Measurements from ENCODE around the gene ODAM. TPM values are rescaled to one million over a fixed set of nuclear protein-coding genes. Genes with fewer than 3 reads are reported as not detected.
"Not testable (repeated sequence)": the region's sequence is repeated elsewhere in the genome, so short reads cannot be mapped to it uniquely, and the experiment has no call there.

ODAM gene
- total RNA-seq, 1 experiment from 2014 or later, result not detected

GRCh38 chr4:70196857-70197256 lies 1.3 kb downstream of the ODAM start:
- H3K9ac ChIP-seq (ENCODE audit: low read length), result no peak overlapping the region
- no peak overlapping the region for H3K4me2 ChIP-seq (ENCODE audit: low read depth, low read length, poor library complexity, severe bottlenecking)

GRCh38 chr4:70197842-70198241 lies 2.3 kb downstream of the ODAM start:
- Histone ChIP-seq H3K9me3 (ENCODE audit: low read length) (no peaks in the 10 kb centered on the region), H3K9ac (ENCODE audit: low read length) (no peak overlapping the region), H3K4me3 (ENCODE audit: low read length) (no peak overlapping the region), H3K36me3 (ENCODE audit: insufficient read depth, low read length) (no peaks in the 10 kb centered on the region), H3K79me2 (ENCODE audit: low read length) (no peaks in the 10 kb centered on the region), H4K20me1 (ENCODE audit: insufficient read depth, low read depth, low read length) (no peaks in the 10 kb centered on the region), H3K4me2 (ENCODE audit: low read depth, low read length, poor library complexity, severe bottlenecking) (no peak overlapping the region), H2AFZ (ENCODE audit: low read length) (no peak overlapping the region), H3K4me1 (ENCODE audit: low read length) (no peaks in the 10 kb centered on the region), H3K9me2 (replicated peaks; ENCODE audit: insufficient read depth, low read length) (no peaks in the 10 kb centered on the region), H3K27ac (ENCODE audit: low read length) (no peak overlapping the region), H3K27me3 (ENCODE audit: low read length) (no peaks in the 10 kb centered on the region)
- DNase-seq, result no peak

More at GRCh38 chr4:70196857-70197256, 1.3 kb downstream of the ODAM start:
- Histone ChIP-seq H3K27me3 (ENCODE audit: low read length) (no peaks in the 10 kb centered on the region), H3K36me3 (ENCODE audit: insufficient read depth, low read length) (no peaks in the 10 kb centered on the region), H4K20me1 (ENCODE audit: insufficient read depth, low read depth, low read length) (no peaks in the 10 kb centered on the region), H2AFZ (ENCODE audit: low read length) (no peak overlapping the region), H3K27ac (ENCODE audit: low read length) (no peak overlapping the region), H3K79me2 (ENCODE audit: low read length) (no peaks in the 10 kb centered on the region), H3K9me3 (ENCODE audit: low read length) (no peaks in the 10 kb centered on the region), H3K4me1 (ENCODE audit: low read length) (no peaks in the 10 kb centered on the region), H3K9me2 (replicated peaks; ENCODE audit: insufficient read depth, low read length) (no peaks in the 10 kb centered on the region), H3K4me3 (ENCODE audit: low read length) (no peak overlapping the region)
- DNase-seq, result no peak

- no peaks in the 10 kb centered on the region for H3K9me2 ChIP-seq (replicated peaks; ENCODE audit: insufficient read depth, low read length)
- H4K20me1 ChIP-seq (ENCODE audit: insufficient read depth, low read depth, low read length), result no peaks in the 10 kb centered on the region
- no peak overlapping the region for H3K4me2 ChIP-seq (ENCODE audit: low read depth, low read length, poor library complexity, severe bottlenecking)
- no peak for DNase-seq
- no peak overlapping the region for H2AFZ ChIP-seq (ENCODE audit: low read length)
- no peak overlapping the region for H3K9ac ChIP-seq (ENCODE audit: low read length)
- H3K27me3 ChIP-seq (ENCODE audit: low read length), result no peaks in the 10 kb centered on the region
- no peaks in the 10 kb centered on the region for H3K36me3 ChIP-seq (ENCODE audit: insufficient read depth, low read length)
- no peaks in the 10 kb centered on the region for H3K4me1 ChIP-seq (ENCODE audit: low read length)
- H3K27ac ChIP-seq (ENCODE audit: low read length), result no peak overlapping the region
- no peak overlapping the region for H3K4me3 ChIP-seq (ENCODE audit: low read length)
- H3K9me3 ChIP-seq (ENCODE audit: low read length), result no peaks in the 10 kb centered on the region
- H3K79me2 ChIP-seq (ENCODE audit: low read length), result no peaks in the 10 kb centered on the region
These were observed 8.1 kb downstream of the ODAM start for GRCh38 chr4:70203601-70204000.

GRCh38 chr4:70212752-70213151 lies 17.2 kb downstream of the ODAM start:
- H3K9ac ChIP-seq (ENCODE audit: low read length); H3K9me3 ChIP-seq (ENCODE audit: low read length); H3K79me2 ChIP-seq (ENCODE audit: low read length); H3K9me2 ChIP-seq (replicated peaks; ENCODE audit: insufficient read depth, low read length); DNase-seq; H2AFZ ChIP-seq (ENCODE audit: low read length); H3K36me3 ChIP-seq (ENCODE audit: insufficient read depth, low read length); H3K4me1 ChIP-seq (ENCODE audit: low read length); H3K4me3 ChIP-seq (ENCODE audit: low read length); H3K4me2 ChIP-seq (ENCODE audit: low read depth, low read length, poor library complexity, severe bottlenecking); H3K27me3 ChIP-seq (ENCODE audit: low read length); H4K20me1 ChIP-seq (ENCODE audit: insufficient read depth, low read depth, low read length); H3K27ac ChIP-seq (ENCODE audit: low read length): not testable (repeated sequence)

GRCh38 chr4:70216109-70216508 lies 20.6 kb downstream of the ODAM start:
- not testable (repeated sequence) for H3K27ac ChIP-seq (ENCODE audit: low read length); H3K9ac ChIP-seq (ENCODE audit: low read length); H4K20me1 ChIP-seq (ENCODE audit: insufficient read depth, low read depth, low read length); H3K4me2 ChIP-seq (ENCODE audit: low read depth, low read length, poor library complexity, severe bottlenecking); H3K9me3 ChIP-seq (ENCODE audit: low read length); H3K4me1 ChIP-seq (ENCODE audit: low read length); H3K79me2 ChIP-seq (ENCODE audit: low read length); H3K27me3 ChIP-seq (ENCODE audit: low read length); DNase-seq; H2AFZ ChIP-seq (ENCODE audit: low read length); H3K4me3 ChIP-seq (ENCODE audit: low read length); H3K9me2 ChIP-seq (replicated peaks; ENCODE audit: insufficient read depth, low read length); H3K36me3 ChIP-seq (ENCODE audit: insufficient read depth, low read length)

- not testable (repeated sequence) for H3K4me1 ChIP-seq (ENCODE audit: low read length); H3K4me3 ChIP-seq (ENCODE audit: low read length); H3K9ac ChIP-seq (ENCODE audit: low read length); H3K4me2 ChIP-seq (ENCODE audit: low read depth, low read length, poor library complexity, severe bottlenecking); H3K79me2 ChIP-seq (ENCODE audit: low read length); H2AFZ ChIP-seq (ENCODE audit: low read length); H3K36me3 ChIP-seq (ENCODE audit: insufficient read depth, low read length); H3K9me2 ChIP-seq (replicated peaks; ENCODE audit: insufficient read depth, low read length); H3K27me3 ChIP-seq (ENCODE audit: low read length); H4K20me1 ChIP-seq (ENCODE audit: insufficient read depth, low read depth, low read length); H3K27ac ChIP-seq (ENCODE audit: low read length); DNase-seq; H3K9me3 ChIP-seq (ENCODE audit: low read length)
These were observed 21.0 kb downstream of the ODAM start for GRCh38 chr4:70216550-70216949.

- not testable (repeated sequence) for H3K4me1 ChIP-seq (ENCODE audit: low read length); H3K9me3 ChIP-seq (ENCODE audit: low read length); H3K27ac ChIP-seq (ENCODE audit: low read length); H2AFZ ChIP-seq (ENCODE audit: low read length); H3K4me2 ChIP-seq (ENCODE audit: low read depth, low read length, poor library complexity, severe bottlenecking); H4K20me1 ChIP-seq (ENCODE audit: insufficient read depth, low read depth, low read length); H3K4me3 ChIP-seq (ENCODE audit: low read length); H3K9me2 ChIP-seq (replicated peaks; ENCODE audit: insufficient read depth, low read length); DNase-seq; H3K36me3 ChIP-seq (ENCODE audit: insufficient read depth, low read length); H3K9ac ChIP-seq (ENCODE audit: low read length); H3K79me2 ChIP-seq (ENCODE audit: low read length); H3K27me3 ChIP-seq (ENCODE audit: low read length)
These were observed 25.9 kb downstream of the ODAM start for GRCh38 chr4:70221389-70221788.

- not testable (repeated sequence) for H3K27me3 ChIP-seq (ENCODE audit: low read length); H4K20me1 ChIP-seq (ENCODE audit: insufficient read depth, low read depth, low read length); H3K9me2 ChIP-seq (replicated peaks; ENCODE audit: insufficient read depth, low read length); H3K4me1 ChIP-seq (ENCODE audit: low read length); H3K4me2 ChIP-seq (ENCODE audit: low read depth, low read length, poor library complexity, severe bottlenecking); DNase-seq; H3K27ac ChIP-seq (ENCODE audit: low read length); H3K79me2 ChIP-seq (ENCODE audit: low read length); H2AFZ ChIP-seq (ENCODE audit: low read length); H3K4me3 ChIP-seq (ENCODE audit: low read length); H3K36me3 ChIP-seq (ENCODE audit: insufficient read depth, low read length); H3K9me3 ChIP-seq (ENCODE audit: low read length); H3K9ac ChIP-seq (ENCODE audit: low read length)
These were observed 26.3 kb downstream of the ODAM start for GRCh38 chr4:70221818-70222217.

GRCh38 chr4:70225824-70226223 lies 30.3 kb downstream of the ODAM start, which contains the start of gene FDCSP:
TSS of gene FDCSP (plus strand) at chr4:70226124. CDS start at chr4:70231195, 5,071 bp downstream.
- Histone ChIP-seq H2AFZ (ENCODE audit: low read length) (no peak within 1 kb of the TSS), H3K79me2 (ENCODE audit: low read length) (no peaks in the 10 kb centered on the region), H3K9me3 (ENCODE audit: low read length) (no peaks in the 10 kb centered on the region), H3K27ac (ENCODE audit: low read length) (no peak within 1 kb of the TSS), H3K27me3 (ENCODE audit: low read length) (no peaks in the 10 kb centered on the region), H3K9ac (ENCODE audit: low read length) (no peak within 1 kb of the TSS), H3K4me3 (ENCODE audit: low read length) (no peak within 1 kb of the TSS), H3K4me2 (ENCODE audit: low read depth, low read length, poor library complexity, severe bottlenecking) (no peak within 1 kb of the TSS), H3K4me1 (ENCODE audit: low read length) (no peaks in the 10 kb centered on the region), H3K9me2 (replicated peaks; ENCODE audit: insufficient read depth, low read length) (no peaks in the 10 kb centered on the region), H4K20me1 (ENCODE audit: insufficient read depth, low read depth, low read length) (no peaks in the 10 kb centered on the region), H3K36me3 (ENCODE audit: insufficient read depth, low read length) (no peaks in the 10 kb centered on the region)
- no peak for DNase-seq

Data from Karpas-422 (cell line).